CD4-positive, alpha-beta T cell treated with Interleukin-6 for 4 hours (primary cell): ENCODE data around the gene CREM.

Experiments
- DNase-seq: peaks from one replicate; pipeline ENCODE4 v3.0.0-alpha.2; 2020; ENCODE audit warnings: mixed read lengths

The CREM gene

DNA sequence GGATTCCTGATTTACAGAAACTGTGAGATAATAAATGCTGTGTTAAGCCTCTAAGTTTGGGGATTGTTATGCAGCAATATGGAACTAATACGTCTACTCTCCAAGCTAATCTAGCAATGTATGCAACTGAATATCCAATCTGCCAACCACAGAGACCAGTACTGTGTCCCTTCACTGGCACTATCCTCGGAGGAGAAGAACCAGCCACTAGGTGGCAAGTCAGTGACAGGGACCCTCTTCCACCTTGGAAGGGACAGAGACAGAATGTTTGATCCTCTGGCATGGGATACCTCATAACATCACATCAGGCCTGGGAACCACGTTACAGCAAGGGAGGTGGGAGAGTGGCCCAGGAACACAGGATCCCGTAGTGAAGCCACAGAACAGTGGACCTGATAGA is 96.4 kb downstream of the CREM start:
- DNase-seq, result no peak

DNA sequence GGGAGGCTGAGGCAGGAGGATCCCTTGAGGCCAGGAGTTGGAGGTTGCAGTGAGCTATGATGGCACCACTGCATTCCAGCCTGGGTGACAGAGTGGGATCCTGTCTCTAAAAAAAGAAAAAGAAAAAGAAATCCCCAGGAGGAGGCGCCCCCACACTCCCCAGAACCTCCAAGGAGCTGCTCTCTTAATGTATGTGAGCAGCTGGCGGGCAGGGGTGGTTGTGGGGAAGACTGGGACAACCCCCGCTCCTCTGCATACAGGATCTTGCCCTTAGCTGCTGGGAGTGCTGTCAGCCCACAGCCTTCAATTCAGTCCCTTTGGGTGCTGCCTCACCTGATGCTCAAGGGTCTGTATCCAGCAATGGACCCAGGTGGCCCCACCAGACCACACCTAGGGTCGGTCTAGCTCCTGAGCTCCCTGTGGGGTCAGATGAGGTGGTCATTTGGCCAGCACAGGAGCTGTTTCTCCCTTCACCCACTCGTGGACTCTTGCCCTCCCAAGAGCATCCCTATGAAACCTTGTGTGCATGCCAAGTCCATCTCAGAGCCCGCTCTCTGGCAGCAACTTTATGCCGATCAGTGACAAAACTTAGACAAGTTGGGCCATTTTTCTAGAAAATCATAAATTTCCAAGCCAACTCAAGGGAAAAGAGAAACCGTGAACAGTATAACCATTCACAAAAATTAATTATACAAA is 97.5 kb downstream of the CREM start:
- DNase-seq, result no peak

- DNase-seq, result peak; percentile 45
These were observed 98.6 kb downstream of the CREM start for GRCh38 chr10:35225204-35225603.

DNA sequence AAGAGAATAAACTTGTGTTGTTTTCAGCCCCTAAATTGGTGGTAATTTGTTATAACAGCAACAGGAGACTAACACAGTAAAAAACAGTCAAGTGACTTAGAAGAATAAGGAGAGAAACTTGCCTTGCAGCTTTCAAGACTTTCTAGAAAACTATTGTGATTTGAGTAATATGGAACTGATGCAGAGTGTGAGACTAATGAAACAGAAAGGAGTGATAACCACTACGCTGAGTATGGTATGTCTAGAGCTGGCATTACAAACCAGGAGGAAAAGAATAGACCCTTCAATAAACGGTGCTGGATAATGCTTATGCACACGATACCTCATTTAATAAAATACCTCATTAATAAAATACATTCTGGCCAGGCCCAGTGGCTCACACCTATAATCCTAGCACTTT is 99.9 kb downstream of the CREM start:
- no peak for DNase-seq

DNA sequence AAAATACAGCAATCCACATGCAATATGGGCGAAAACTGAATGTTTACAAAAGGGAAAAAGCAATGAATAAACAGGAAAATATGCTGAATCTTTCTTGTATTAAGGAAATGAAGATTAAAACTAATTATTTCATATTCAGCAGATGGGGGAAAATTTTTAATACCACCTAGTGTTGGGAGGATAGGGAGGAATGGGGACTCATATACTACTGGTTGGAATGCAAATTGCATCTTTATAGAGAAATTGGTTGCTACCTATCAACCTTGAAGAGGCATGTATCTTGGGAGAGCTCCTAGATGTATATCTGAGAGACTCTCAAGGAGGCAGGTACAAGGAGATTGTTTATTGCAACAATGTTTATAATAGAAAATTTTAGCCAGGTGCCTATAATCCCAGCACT is 101.4 kb downstream of the CREM start:
- DNase-seq, result no peak

DNA sequence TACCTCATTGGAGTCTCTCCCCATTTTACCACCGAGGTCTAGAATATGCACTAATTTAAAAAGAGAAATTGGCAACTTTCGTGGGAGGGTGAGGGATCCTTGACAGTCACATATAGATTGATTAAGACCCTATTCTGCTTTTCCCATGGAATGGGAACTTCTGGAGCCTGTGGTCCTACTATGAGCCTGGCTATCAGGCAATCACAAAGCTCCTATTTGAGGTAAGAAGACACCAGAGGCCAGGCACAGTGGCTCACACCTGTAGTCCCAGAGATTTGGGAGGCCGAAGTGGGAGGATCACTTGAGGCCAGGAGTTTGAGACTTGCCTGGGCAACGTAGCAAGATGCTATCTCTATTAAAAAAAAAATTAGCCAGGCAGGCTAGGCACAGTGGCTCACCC is 105.0 kb downstream of the CREM start:
- DNase-seq, result no peak

- no peak for DNase-seq
These were observed 105.9 kb downstream of the CREM start for GRCh38 chr10:35232527-35232926.

GRCh38 chr10:35234073-35234472 is 107.4 kb downstream of the CREM start:
- DNase-seq, result no peak

DNA sequence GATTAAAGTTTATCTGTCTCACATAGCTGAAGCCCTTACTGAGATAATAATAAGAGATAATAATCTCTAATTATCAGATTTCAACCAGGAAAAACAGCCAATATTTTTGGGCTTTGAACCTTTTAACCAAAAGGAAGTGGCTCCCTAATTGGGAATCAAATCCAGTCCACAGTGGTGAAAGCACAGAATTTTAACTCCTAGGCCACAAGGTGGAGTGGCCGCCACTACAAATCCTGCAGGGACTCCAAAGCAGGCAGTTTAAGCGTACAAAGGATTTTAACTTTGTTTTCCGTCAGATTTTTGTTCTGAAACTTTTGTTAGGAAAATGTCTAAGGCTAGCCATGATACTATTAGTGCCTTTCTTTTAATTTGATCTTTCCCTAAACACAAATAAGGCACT is 110.1 kb downstream of the CREM start:
- DNase-seq, result no peak

- no peak for DNase-seq
These were observed 111.3 kb downstream of the CREM start for GRCh38 chr10:35237766-35238512.

DNA sequence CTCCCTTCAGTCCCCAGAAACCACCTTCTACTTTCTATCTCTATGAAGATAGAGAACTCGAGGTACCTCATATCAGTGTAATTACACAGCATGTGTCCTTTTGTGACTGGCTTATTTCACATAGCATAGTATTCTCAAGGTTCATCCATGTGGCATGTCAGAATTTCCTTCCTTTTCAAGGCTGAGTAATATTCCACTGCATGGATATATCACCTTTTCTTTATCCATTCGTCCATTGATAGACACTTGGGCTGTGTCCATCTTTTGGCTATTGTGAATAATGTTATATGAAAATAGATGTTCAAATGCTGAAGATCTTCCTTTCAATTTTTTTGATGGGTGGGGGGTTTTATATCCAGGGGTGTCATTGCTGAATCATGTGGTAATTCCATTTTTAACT is 117.9 kb downstream of the CREM start:
- no peak for DNase-seq

DNA sequence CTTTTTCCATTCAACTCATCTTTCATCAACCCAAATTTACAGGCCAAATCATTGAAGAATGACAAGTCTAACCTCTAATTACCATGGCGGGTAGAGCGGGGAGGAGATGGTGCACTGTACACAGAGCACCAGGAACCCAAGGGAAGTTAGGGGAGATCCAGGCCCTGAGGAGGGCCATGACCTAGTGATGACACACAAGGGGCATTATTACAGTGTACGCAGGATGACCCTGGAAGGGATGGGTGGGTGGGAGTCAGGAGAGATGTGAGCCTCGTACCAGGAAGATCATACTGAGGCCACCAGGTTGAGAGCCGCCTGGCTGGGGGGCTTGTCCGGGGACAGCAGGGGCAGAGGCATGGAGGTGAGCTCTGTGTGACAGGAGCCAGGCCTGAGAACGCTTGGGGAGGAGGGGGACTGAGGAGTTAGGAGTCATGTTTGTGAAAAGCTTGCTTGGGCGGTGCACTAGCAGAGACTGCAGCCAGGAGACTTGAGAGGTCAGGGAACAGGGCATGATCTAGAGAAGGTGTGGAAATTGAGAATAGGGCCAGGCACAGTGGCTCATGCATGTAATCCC is 120.2 kb downstream of the CREM start:
- no peak for DNase-seq

DNA sequence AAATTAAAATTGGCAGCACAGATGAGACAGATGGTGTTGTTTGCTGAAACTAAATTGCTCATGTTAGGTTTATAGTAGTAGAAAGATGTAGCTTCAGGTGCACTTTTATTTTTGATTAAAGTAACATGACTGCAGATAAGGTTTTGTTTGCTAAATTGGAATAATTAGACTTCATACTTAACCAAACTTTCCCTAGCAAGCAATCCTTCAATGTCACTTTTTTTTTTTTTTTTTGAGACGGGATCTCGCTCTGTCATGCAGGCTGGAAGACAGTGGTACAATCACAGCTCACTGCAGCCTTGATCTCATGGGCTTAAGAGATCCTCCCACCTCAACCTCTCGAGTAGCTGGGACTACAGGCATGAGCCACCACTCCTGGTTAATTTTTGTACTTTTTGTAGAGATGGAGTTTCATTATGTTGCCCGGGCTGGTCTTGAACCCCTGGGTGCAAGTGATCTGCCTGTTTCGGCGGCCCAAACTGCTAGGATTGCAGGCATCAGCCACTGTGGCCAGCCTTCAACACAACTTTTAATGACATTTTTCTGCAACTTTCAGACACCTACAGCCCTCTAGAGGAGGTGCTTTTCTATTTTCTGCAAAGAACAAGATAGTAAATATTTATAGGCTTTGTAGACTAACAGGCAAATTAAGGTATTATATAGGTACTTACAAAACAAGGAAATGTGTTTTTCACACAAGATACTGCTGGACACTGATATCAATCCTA is 124.9 kb downstream of the CREM start:
- DNase-seq, result no peak

- no peak for DNase-seq
These were observed 130.7 kb downstream of the CREM start for GRCh38 chr10:35257057-35257983.

DNA sequence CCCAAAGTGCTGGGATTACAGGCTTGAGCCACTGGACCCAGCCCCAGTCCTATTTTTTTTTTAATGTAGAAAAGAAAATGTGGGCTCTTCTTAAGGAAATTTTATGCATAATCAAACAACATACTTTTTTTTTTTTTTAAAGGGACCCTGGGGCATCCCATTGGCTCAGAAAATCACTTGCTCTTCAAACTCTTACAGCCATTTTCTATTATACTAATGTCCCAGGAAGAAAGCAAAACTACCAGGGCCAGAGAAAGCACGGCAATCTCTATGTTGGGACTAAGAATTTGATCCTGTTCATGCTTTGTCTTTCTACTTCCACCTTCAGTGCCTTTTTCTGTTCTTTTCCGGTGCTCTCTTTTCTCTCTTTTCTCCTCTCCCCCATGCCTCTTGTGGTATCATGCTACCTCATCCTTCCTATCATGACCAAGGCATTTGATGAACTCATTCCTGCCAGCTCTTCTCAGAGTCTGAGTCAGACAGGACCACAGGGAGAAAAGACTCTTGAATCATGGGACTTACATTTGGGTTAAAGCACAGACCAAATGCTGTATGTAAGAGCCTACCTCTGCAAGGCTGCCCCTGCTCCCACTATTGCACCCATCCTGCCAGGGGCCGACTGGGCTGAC is 133.2 kb downstream of the CREM start:
- no peak for DNase-seq

GRCh38 chr10:35262436-35262835 is 135.8 kb downstream of the CREM start:
- no peak for DNase-seq
